Activated CD8-positive, alpha-beta memory T cell treated with anti-CD3 and anti-CD28 coated beads for 24 hours (primary cell): Measurements from ENCODE around the gene CCDC92.

Experiments used
- DNase-seq: peaks from one replicate; pipeline ENCODE4 v3.0.0-alpha.2; 2020

The CCDC92 gene

DNA sequence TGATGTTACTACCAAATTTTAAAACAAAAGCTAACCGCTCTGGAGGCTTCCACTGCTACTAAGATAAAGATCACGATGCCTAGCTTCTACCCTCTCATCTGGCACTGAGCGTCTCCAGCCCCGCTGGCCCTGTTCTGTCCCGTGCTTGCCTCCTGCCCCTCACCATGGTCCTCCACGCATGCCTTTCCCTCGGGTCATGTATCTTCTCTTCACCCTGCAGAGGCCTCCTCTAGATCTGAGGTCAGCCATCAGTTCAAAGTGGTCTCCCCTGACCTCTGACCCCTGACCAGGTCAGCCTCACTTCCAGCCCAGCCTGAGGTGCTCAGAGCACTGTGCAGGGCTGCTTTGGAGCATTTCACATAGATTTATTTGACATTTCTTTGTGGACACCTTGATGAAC lies 28.7 kb upstream of the CCDC92 start:
- no peak for DNase-seq

DNA sequence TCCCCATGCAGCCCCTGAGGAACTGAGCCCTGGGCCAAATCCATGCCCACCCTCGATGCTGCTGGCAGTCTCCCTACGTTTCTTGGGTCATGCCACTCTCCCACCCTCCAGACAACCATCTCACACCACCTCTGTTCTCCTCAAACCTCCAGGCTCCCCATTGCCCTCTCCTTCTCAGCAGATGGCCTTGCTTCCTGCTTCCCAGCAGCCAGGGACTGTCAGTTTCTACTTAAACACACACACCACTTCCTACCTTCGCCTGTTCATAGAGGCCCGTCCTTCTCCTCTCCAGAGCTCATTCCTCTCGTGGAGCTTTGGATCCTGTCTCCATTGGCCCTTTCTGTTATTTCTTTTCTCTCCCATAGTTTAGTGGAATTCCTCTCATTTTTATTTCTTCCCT lies 27.5 kb upstream of the CCDC92 start:
- no peak for DNase-seq

DNA sequence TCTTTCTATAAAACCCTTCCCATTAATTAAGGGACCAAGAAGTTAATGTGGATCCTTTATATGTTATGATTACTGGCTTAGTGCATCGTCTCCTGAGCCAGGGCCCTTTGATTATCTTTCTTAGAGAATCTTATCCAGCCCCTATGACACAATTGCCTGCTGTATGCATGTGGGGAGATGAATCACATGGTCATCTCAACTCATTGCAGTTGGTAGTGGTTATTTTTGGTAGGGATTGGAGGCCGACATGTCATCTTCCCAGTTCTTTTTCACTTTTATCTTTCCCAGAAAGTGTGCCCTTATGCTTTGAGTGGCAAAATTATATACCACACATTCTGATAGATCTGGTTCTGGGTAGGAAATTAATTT lies 26.3 kb upstream of the CCDC92 start:
- DNase-seq: no peak

DNA sequence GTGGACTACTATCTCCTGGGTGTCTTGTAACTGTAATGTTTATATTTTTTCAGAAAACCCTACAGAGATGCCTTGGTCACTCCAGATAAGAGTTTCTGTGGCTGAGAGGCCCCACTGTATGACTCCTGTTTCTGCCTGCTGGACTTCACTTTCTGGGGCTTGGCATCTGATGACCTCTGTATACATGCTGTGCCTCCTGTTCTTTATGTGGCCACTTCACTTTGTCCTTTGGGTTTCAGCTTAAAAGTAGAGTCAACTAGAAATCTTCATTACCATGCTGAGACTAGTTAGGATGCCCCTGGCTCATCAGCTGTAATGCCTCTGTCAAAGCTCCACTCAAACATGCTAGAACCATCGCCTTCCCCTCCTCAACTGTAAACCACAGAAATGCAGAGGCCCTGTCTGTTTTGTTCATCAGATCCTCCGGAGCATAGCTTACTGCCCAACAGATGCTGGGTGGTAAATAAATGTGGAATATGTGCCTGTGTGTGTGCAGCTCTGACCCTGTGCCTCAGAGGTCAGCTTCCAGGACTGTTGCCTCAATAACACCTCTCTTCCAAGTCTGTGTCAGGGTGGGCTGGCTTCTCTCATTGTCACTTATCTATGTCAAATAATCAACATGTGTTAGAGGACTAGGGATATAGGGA lies 25.8 kb upstream of the CCDC92 start:
- DNase-seq: no peak

DNA sequence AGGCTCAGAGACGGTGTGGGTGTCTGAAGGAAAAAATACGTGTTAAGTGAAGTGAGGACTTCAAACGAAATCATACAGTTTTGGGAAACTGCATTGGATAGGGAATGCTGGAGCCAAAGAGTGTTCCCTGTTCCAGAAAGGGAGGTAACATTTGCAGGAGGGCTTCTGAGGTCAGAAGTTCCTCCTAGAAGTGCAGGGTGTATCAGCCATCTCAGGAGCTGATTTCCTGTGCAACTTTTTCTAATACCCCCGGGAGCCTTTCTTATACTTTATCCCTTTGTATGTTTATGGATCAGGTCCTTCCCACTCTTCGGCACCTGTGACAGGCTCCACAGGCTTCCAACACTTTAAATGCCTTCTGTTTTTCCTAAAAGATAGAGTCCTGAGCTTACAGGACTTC lies 25.3 kb upstream of the CCDC92 start:
- no peak for DNase-seq

DNA sequence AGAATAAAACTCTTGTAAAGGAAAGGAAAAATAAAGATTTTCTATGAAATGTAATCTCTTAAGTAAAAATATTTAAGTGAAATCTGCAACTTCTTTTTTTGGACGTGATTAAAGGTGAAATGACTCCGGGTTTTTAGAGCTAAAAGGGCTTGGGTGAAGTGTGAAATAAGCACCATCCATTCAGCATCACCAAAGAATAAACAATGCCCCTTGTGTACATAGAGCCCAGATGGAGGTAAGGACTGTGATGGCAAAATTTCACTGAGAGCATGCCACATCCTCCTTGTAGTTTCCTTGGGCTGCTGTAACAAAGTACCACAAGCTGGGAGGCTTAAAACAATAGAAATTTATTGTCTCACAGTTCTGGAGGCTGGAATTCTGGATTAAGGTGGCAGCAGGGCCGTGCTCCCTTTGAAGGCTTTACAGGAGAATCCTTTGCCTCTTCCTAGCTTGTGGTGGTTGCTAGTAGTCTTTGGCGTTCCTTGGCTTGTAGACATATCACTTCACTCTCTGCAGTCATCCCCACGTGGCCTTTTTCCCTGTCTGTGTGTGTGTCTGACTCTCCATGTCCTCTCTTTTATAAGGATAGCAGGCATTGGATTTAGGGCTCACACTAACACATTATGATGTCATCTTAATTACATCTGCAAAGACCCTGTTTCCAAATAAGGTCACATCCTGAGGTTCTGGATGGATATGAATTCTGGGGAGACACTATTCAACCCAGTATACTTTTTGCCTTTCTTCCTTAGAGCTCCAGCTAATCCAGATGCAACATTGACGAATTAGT lies 24.6 kb upstream of the CCDC92 start:
- no peak for DNase-seq

DNA sequence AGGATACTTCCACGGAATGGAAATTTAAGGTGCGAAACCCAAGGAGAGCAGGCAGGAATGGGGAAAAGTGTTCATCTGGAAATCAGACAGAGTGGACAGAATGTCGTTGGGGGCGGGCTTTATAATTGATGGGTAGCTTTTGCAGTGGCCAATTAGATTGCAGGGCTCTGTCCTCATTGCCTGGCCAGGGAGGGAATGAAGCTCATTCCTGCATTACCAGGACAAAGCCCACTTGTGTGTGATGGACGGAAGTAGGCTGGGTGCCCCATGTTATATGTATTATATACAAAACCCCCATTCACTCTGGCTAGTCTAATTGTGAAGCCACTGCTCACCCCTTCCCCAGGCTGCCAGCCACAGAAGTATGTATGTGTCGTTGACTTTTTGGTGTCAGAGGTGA lies 23.9 kb upstream of the CCDC92 start:
- no peak for DNase-seq

DNA sequence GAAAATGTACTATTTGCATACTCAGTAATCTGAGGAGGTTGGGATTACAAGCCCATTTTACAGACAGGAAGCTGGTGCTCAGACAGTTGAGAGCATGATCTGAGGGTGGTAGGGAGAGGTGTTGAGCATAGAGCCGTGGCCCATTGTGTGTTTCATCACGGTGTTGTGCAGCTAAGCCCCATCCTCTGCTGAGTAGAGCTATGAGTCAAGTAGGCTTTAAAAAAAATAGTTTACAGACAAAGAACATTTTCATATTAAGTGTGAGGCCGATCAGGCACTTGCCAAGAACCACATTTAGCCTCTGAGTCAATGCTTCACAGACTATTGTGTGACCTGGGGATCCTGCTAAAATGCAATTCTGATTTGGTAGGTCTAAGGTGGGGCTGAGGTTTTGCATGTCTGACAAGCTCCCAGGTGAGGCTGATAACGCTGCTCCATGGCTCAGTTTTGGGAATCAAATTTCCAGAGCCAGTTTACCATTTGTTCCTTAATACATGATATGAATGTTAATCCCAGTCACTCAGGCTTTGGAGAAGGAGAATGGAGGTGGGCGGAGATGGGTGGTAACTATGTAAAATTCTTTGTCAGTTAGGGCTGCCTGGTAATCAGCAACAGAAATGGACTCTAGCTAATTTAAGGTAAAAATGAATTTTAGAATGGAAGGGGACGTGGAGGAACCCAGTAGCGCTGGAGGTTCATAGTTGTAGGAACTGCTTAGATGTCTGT lies 22.6 kb upstream of the CCDC92 start:
- no peak for DNase-seq

DNA sequence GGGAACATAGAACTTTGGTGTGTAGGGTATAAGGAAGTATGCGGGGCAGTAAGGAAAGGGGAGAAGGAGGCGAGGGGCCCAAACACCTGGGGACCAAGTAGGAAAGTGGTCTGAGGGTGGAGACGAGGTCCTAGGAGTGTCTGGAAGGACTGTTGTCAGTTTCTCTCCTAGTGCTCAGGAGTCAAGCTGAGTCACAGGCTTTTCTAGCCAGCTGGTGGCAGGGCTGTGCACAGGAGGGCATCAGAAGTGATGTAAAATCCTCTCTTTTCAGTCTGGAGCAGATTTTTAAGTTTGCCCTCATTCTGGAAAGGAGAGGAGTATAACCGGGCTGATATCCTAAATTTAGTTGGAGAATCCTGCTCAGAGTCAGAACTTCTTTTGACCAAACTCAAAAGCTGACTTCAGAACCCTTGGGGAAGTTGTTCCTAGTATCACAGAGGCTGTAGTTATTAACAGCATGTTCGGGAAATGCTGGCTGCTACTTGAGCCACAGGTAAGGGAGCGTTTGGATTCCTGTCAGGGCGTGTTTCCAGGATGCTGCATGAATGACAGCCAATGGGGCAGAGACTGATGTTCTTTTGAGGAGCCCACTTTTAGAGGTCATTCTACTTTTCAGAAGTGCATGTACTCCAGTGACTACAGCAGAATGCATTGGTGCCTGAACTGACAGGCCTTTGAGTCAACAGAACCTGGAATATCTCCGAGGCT lies 19.6 kb upstream of the CCDC92 start:
- no peak for DNase-seq

DNA sequence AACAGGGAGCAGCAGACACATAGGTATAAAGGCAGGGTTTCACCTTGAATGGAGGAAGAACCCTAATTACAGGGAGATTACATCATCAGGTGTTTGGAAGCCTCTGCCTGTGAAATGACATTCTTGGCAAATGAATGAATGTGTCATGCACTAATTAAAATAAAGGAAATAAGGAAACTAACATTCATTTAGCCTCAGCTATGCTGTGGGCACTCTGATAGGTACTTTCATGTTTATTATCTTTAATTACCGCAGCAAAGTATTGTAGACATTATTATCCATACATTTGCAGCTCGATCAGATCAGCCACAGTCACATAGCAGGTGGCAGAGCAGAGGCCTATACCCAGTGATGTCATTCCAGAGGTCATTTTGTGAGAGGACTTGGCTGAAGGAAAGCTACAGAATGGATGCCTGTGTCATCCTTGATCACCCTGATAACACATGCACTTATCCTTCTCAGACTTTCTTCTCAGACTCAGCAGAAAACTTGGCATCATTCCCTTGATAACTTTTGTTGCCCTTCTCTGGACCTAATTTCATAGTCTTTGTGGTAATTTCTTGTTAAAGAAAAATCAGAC lies 18.8 kb upstream of the CCDC92 start:
- no peak for DNase-seq

DNA sequence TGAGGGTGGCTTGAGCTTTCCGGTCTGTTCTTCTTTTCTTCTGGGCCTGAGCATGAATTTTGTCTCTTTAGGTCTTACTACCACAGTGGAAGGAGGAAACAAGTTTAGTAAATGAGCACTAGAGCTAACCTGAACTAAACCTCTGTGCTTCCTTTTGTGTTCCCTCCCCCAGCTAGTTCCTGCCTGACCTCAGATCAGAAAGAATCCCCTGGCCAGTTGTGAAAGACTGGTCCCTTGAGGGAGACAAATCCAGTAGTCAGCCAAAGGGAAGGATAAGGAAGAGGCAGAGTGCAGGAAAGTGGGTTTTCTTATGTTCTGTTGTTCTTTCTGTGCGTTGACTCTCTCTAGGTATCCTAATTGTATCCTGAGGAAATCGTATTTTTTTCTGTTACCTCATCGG lies 17.9 kb upstream of the CCDC92 start:
- no peak for DNase-seq

DNA sequence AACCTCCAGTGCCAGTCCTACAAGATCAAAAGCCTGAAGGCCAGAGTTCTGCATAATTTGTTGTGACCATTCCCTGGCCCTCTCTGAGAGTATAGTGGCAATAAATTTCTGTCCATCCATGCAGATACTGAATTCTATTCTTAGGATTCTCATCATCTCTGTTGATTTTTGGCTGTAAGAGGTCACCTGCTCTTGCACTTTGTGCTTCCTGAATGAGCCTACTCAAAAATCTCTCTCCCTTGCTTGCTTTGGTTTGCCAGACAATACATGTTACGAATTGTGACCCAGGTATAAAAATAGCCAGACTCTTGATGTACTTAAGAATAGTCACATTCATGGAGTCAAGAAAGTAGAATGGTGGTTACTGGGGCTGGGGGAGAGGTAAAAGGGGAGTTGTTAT lies 17.1 kb upstream of the CCDC92 start:
- no peak for DNase-seq

DNA sequence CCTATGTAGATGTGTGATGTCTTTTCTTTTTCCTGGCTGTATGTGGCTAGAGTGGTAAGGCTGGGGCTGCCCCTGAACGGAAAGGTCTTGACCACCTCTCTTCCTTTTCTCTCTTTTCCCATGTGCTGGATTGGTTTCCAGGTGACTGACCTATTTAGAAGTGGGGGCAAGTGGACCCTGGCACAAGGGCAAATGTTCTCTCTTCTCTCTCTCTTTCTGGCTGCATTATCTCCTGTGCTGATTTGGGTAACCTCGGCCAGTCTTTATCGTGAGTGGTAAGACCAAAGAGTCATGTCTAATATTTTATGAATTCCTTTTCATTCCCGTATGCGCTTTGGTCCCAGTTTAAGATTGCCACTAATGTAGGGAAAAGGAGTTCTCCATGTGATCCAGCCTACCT lies 16.5 kb upstream of the CCDC92 start:
- no peak for DNase-seq

DNA sequence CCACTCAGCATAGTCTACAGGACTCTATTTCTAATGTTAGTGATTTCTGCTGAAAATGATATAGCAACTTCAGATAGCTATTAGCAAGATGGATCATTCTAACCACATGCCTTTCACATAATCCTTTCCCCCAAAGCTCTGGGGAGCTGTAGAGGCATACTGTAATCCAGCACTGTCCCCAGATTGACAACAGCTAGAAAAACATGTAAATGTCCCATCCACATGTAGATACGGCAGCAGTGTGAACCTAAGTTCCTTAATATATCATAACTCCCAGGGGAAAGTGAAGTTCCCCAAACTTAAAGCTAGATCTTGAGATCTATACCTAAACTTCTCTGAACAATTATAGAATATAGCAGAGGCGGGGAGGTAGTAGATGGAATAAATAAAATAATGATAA lies 14.4 kb upstream of the CCDC92 start:
- DNase-seq: no peak

DNA sequence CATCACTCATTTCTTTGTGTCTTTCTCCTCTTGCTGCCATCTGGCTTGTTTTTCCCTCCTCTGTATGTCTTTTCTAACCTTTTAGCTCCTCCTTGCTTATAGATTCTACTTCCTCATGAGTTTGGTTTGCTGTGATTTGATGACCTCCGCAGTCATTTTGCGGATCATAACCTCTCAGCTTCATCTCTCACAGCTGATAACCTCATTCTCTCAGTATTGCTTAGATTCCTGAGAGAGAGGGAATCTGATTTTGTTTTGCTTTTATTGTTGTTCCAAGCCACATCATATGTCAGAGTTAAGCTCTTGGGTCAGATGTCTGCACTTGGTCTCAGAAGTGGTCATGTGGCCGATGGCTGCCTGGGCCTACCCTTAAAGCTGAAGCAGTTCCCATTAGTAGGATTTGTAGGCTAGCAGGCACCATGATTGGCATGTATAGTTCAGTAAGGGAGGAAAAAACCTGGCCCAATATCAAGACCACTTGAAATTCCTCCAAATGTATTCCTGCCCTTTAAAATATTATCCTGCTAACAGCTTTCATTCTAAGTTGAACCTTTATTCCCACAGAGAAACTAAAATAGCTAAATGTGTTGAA lies 13.8 kb upstream of the CCDC92 start:
- no peak for DNase-seq

DNA sequence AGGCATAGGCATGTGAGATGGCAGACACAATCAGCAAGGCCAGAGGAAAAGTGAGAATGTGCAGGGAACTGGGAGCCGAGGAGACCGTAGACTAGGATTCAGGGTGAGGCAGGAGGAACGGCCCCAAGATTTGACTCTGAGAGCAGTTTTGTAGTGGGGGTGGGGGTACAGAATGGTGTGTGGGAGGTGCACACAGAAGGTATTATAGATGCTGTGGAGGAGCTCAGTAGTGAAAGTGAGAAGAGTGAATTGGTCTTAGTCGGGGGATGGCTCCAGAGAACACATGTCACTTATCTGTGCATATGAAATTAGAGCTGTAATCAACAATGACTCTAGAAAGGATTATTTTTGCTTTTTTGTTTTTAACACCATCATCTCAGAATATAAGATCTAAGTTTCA lies 12.3 kb upstream of the CCDC92 start:
- DNase-seq: no peak

DNA sequence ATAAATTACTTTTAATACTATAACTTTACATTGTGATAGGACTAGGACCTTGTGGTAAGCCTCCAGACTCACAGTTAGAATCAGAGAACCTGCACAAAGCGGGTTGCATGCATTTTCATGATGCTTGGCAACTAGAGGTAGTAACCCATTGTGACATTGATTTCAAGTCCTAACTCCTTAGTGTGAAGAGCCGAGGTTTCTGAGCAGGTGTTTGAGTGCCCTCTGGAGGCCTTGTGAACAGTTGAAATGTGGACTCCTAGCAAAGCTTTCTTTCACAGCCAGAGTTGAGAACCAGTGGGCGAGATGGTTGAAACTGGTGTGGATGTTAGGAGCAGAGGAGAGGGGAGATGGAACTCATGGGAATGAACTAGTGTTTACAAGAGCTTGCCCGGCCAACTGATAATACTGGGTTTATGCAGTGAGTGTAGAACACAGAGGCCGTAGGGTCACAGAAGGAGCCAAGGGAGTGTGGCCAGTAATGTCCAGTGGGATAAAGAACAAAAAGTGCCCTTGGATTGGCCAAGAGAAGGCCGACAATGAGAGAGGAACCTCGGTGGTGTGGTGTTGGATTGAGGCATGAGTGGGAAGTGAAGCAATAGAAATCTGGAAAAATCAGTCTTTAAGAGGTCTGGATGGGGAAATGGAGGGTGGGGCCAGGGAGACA lies 11.3 kb upstream of the CCDC92 start:
- peak; percentile 62 for DNase-seq

DNA sequence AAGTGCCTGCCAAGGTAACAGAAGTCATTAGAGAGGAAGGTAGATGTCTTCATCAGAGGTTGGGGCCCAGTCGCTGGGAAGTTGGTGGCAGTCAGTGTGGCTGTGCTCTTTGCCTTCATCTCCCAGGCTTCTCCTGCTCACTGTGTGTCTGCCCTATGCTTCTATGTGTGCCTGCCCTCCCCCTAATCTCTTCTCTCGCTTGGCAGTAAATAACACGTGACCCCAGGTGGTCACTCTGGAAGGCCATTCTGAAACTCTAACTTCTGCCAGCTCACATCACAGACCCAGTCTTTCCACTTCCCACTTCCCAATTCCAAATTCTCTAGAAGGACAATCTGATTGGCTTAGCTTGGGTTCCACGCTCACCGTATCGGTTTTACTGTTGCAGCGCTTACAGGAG lies 9.6 kb upstream of the CCDC92 start:
- DNase-seq: peak; percentile 32

DNA sequence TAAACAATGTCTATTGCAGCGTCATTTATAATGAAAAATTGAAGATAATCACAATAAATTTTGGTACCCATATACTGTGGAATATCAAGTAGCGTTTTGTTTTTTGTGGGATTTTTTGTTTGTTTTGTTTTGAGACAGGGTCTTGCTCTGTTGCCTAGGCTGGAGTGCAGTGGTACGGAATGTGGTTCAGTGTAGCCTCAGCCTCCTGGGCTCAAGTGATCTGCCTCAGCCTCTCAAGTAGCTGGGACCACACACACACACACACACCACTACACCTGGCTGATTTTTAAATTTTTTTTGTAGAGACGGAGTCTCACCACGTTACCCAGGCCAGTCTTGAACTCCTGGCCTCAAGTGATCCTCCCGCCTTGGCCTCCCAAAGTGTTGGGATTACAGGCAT lies 6.9 kb upstream of the CCDC92 start:
- DNase-seq: no peak

DNA sequence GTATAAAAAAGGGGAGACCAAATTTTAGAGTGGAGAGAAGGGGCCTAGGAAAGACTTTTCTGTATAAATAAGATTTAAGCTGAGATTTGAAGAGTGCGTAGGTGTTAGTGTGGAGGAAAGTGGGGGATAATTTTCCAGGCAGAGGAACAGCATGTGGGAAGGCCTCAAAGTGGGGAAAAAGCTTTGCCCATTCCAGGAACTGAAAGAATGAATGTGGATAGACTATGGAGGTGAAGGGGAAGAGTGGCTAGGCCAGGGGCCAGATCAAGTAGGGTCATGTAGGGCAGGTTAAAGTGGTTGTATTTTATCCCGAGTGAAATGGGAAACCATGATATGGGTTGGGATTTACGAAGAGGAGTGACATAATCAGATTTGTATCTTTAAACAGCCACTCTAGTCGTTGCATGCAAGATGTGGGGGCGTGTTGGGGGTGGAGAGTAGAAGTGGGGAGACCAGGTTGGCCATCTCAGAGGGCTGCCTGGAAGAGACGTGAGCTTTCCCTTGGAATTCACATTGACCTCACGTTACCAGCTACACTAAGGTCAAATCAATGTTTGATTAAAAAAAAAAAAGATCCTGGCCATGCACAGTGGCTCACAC lies 3.7 kb upstream of the CCDC92 start:
- DNase-seq: no peak

DNA sequence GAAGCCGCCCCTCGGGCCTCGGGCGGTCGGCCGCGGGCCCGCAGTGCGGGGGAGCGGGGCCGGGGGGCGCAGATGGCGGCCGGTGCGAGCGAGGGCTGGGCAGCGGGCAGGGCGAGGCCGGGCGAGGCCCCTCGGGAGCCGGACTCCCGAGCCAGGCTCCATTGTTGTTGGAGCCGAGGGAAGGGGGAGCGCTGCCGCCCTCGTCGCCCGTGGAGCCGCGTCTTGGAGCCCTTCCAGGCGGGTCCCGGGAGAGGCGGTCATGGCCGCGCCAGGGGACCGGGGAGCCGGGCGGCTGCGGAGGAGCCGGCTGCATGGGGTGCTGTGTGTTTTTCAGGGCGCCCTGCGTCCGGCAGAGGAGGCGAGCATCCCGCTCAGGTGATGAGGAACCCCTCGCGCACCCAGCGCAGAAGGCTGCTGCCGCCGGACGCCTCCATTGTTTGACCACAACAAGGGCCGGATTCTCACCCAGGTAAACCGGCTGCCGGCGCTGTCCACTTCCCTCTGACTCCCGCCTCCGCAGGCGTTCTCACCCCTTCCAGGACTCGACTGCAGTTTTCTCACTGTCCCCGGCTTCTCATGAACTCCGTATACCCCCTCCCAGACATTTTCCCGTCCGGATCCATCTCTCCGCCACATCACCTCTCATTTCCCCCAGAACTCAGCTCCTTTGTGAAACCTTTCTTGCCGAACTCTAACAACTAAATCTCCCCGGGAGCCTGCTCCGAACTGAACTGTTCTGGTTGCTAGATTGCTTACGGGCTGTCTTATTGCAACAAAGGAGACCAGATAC lies 1.1 kb upstream of the CCDC92 start:
- peak; percentile 70 for DNase-seq
